Vagina (tissue), 2 donors: ENCODE data around the gene WNT16. TPM values are rescaled to one million over a fixed set of nuclear protein-coding genes. Genes with fewer than 3 reads are reported as not detected.

Source experiments
- DNase-seq, 2 donors: peaks; one replicate each; pipeline ENCODE4 v3.0.0-alpha.2; 2017; ENCODE audit errors: extremely low spot score in 2 of 2
- H3K27ac ChIP-seq: fragments of 200-600 bp; sonication (generic); one replicate; pipeline ENCODE4 v1.5.1; 2019
- H3K27me3 ChIP-seq: fragments of 200-600 bp; sonication (generic); one replicate; pipeline ENCODE4 v1.5.1; 2019
- H3K36me3 ChIP-seq, 2 donors: fragments of 200-600 bp; sonication (generic); one replicate each; pipeline ENCODE4 v1.5.1; 2017 to 2019
- H3K4me1 ChIP-seq: fragments of 200-600 bp; sonication (generic); one replicate; pipeline ENCODE4 v1.5.1; 2019
- H3K4me3 ChIP-seq, 2 donors: fragments of 200-600 bp; sonication (generic); 1 replicate in 1 of 2; 2 replicates in 1 of 2; pipeline ENCODE4 v1.5.1; 2016 to 2019
- H3K9me3 ChIP-seq: fragments of 200-600 bp; sonication (generic); one replicate; pipeline ENCODE4 v1.5.1; 2019
- POLR2A ChIP-seq, 2 donors: fragments of 450-650 bp; IDR thresholded peaks; one replicate each; pipeline ENCODE4 v1.6.1; 2017; ENCODE audit warnings: antibody characterized with exemption in 2 of 2, mild to moderate bottlenecking in 2 of 2, moderate library complexity in 2 of 2
- POLR2AphosphoS5 ChIP-seq, 2 donors: sonication (generic); formaldehyde crosslinking; IDR thresholded peaks; one replicate each; pipeline ENCODE4 v1.9.0; 2017; ENCODE audit warnings: antibody characterized with exemption in 2 of 2, mild to moderate bottlenecking in 2 of 2, low read depth in 1 of 2; ENCODE audit not compliant: insufficient read depth in 1 of 2
- intact Hi-C: fragments of 100-400 bp; cut with DNase I; formaldehyde crosslinking; loops from one replicate; pipeline ENCODE4 v1.15.1; 2023
- total RNA-seq: library from RNA; depleted of rRNA; stranded (reverse); fragments of >200 nt; gene quantifications from one replicate; pipeline ENCODE4 v1.2.3, GENCODE V29; 2016
- TF ChIP-seq, protein P1 (sequence below), 3 experiments: fragments of 450-650 bp in 2 of 3; fragments of 200-600 bp in 1 of 3; sonication (generic) in 1 of 3; IDR thresholded peaks; one replicate each; pipeline ENCODE4 v1.5.1; 2017 to 2019; ENCODE audit warnings: antibody characterized with exemption in 3 of 3, mild to moderate bottlenecking in 2 of 3, moderate library complexity in 2 of 3

WNT16 gene
- total RNA-seq, 1 donor from 2014 or later, result 7.4 TPM

GRCh38 chr7:121334376-121334775 lies 5.6 kb downstream of the WNT16 start:
- DNase-seq, result no peak
- Histone ChIP-seq H3K9me3 (no peaks in the 10 kb centered on the region), H3K4me1 (peaks cover 10% of the 10 kb centered on the region), H3K27ac (no peak overlapping the region), H3K27me3 (no peaks in the 10 kb centered on the region), H3K4me3 (no peak overlapping the region), H3K36me3 (no peaks in the 10 kb centered on the region)
- intact Hi-C loops, result no loop called here
- TF ChIP-seq POLR2AphosphoS5 (IDR thresholded peaks at IDR 0.05; ENCODE audit: insufficient read depth in 1 of 2, low read depth in 1 of 2), result no peak
- TF ChIP-seq POLR2A (IDR thresholded peaks at IDR 0.05), result no peak
- TF ChIP-seq, protein P1, sequence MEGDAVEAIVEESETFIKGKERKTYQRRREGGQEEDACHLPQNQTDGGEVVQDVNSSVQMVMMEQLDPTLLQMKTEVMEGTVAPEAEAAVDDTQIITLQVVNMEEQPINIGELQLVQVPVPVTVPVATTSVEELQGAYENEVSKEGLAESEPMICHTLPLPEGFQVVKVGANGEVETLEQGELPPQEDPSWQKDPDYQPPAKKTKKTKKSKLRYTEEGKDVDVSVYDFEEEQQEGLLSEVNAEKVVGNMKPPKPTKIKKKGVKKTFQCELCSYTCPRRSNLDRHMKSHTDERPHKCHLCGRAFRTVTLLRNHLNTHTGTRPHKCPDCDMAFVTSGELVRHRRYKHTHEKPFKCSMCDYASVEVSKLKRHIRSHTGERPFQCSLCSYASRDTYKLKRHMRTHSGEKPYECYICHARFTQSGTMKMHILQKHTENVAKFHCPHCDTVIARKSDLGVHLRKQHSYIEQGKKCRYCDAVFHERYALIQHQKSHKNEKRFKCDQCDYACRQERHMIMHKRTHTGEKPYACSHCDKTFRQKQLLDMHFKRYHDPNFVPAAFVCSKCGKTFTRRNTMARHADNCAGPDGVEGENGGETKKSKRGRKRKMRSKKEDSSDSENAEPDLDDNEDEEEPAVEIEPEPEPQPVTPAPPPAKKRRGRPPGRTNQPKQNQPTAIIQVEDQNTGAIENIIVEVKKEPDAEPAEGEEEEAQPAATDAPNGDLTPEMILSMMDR (IDR thresholded peaks at IDR 0.05), result no peak

- TF ChIP-seq POLR2AphosphoS5 (IDR thresholded peaks at IDR 0.05; ENCODE audit: insufficient read depth in 1 of 2, low read depth in 1 of 2) (no peak), POLR2A (IDR thresholded peaks at IDR 0.05) (no peak)
- TF ChIP-seq, protein P1 (IDR thresholded peaks at IDR 0.05), result no peak
- Histone ChIP-seq H3K27ac (no peak overlapping the region), H3K36me3 (no peaks in the 10 kb centered on the region), H3K4me3 (no peak overlapping the region), H3K27me3 (no peaks in the 10 kb centered on the region), H3K4me1 (peaks cover 3% of the 10 kb centered on the region), H3K9me3 (no peaks in the 10 kb centered on the region)
- no peak for DNase-seq
- intact Hi-C loops, result no loop called here
These were observed 6.3 kb downstream of the WNT16 start for GRCh38 chr7:121334875-121335648.

- Histone ChIP-seq H3K36me3 (no peaks in the 10 kb centered on the region), H3K27me3 (no peaks in the 10 kb centered on the region), H3K27ac (no peak overlapping the region), H3K9me3 (no peaks in the 10 kb centered on the region), H3K4me3 (no peak overlapping the region), H3K4me1 (no peaks in the 10 kb centered on the region)
- no peak for DNase-seq
- intact Hi-C loops, result no loop called here
- TF ChIP-seq POLR2AphosphoS5 (IDR thresholded peaks at IDR 0.05; ENCODE audit: insufficient read depth in 1 of 2, low read depth in 1 of 2) (no peak), POLR2A (IDR thresholded peaks at IDR 0.05) (no peak)
- TF ChIP-seq, protein P1 (IDR thresholded peaks at IDR 0.05), result no peak
These were observed 7.8 kb downstream of the WNT16 start for GRCh38 chr7:121336579-121336978.

- DNase-seq, result no peak
- Histone ChIP-seq H3K9me3 (no peaks in the 10 kb centered on the region), H3K4me1 (no peaks in the 10 kb centered on the region), H3K36me3 (no peaks in the 10 kb centered on the region), H3K27ac (peak overlapping the region; percentile 31), H3K27me3 (no peaks in the 10 kb centered on the region), H3K4me3 (no peak overlapping the region)
- no peak for TF ChIP-seq POLR2AphosphoS5 (IDR thresholded peaks at IDR 0.05; ENCODE audit: insufficient read depth in 1 of 2, low read depth in 1 of 2)
- no peak for TF ChIP-seq POLR2A (IDR thresholded peaks at IDR 0.05)
- TF ChIP-seq, protein P1 (IDR thresholded peaks at IDR 0.05), result no peak
- intact Hi-C loops, result no loop called here
These were observed 8.6 kb downstream of the WNT16 start for GRCh38 chr7:121337398-121337797.

DNA sequence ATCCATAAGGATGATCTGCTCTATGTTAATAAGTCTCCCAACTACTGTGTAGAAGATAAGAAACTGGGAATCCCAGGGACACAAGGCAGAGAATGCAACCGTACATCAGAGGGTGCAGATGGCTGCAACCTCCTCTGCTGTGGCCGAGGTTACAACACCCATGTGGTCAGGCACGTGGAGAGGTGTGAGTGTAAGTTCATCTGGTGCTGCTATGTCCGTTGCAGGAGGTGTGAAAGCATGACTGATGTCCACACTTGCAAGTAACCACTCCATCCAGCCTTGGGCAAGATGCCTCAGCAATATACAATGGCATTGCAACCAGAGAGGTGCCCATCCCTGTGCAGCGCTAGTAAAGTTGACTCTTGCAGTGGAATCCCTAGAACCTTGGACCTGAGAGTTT lies 10.3 kb downstream of the WNT16 start:
- Histone ChIP-seq H3K27ac (no peak overlapping the region), H3K27me3 (no peaks in the 10 kb centered on the region), H3K36me3 (no peaks in the 10 kb centered on the region), H3K4me1 (no peaks in the 10 kb centered on the region), H3K9me3 (no peaks in the 10 kb centered on the region), H3K4me3 (no peak overlapping the region)
- no peak for DNase-seq
- TF ChIP-seq POLR2AphosphoS5 (IDR thresholded peaks at IDR 0.05; ENCODE audit: insufficient read depth in 1 of 2, low read depth in 1 of 2) (no peak), POLR2A (IDR thresholded peaks at IDR 0.05) (no peak)
- TF ChIP-seq, protein P1 (IDR thresholded peaks at IDR 0.05), result no peak
- intact Hi-C loops, result no loop called here
